IMR-90 (cell line): Measurements from ENCODE around the gene HTT-AS. TPM values are rescaled to one million over a fixed set of nuclear protein-coding genes. Genes with fewer than 3 reads are reported as not detected.
A peak's percentile ranks its signal among the peaks of the same experiment; 100 is the strongest.

Source experiments
- ATAC-seq: fragments of 200-7000 bp; cut with Tn5 transposase; 2 replicates; pipeline ENCODE4 v1.9.1; 2020; ENCODE audit warnings: low read depth, mild to moderate bottlenecking, moderate library complexity
- Bru-seq: library from RNA; stranded (reverse); fragments of 400-500 nt; gene quantifications from one replicate; lab custom pipeline; 2021; lab: Mats Ljungman, UMichigan
- BruChase-seq, 2 experiments: library from RNA; stranded (reverse); fragments of 400-500 nt; gene quantifications; one replicate each; lab custom pipeline; 2021; lab: Mats Ljungman, UMichigan
- BruUV-seq: library from RNA; stranded (reverse); fragments of 400-500 nt; replicated peaks from 2 replicates; lab custom pipeline; 2021; lab: Mats Ljungman, UMichigan
- CTCF ChIA-PET: fragments of 300-600 bp; formaldehyde crosslinking; extraction: SDS; loops from one replicate; lab custom pipeline; 2021; ENCODE audit warnings: antibody characterized with exemption; lab: Yijun Ruan, JAX
- POLR2A ChIA-PET: fragments of 300-600 bp; sonication (Branson Sonifier 250); formaldehyde crosslinking; loops from one replicate; lab custom pipeline; 2022; ENCODE audit warnings: antibody characterized with exemption; ENCODE audit not compliant: unreplicated experiment; lab: Charles Lee
- DNase-seq: peaks from one replicate; pipeline ENCODE4 v3.0.0; 2013
- H2AFZ ChIP-seq: replicated peaks from 2 replicates; pipeline ENCODE3; 2013; ENCODE audit warnings: low read length, mild to moderate bottlenecking; ENCODE audit not compliant: poor library complexity
- H2AK5ac ChIP-seq: 2 replicates; pipeline ENCODE4 v1.6.1; 2013; ENCODE audit warnings: low read depth, low read length, inconsistent platforms
- H2AK9ac ChIP-seq: replicated peaks from 2 replicates; pipeline ENCODE3; 2013; ENCODE audit warnings: mild to moderate bottlenecking, low read depth, low read length, moderate library complexity; ENCODE audit not compliant: poor library complexity
- H2BK120ac ChIP-seq: 2 replicates; pipeline ENCODE4 v1.6.1; 2013; ENCODE audit warnings: low read depth, low read length, inconsistent platforms
- H2BK15ac ChIP-seq: 3 replicates; pipeline ENCODE4 v1.6.1; 2013; ENCODE audit warnings: low read depth, low read length, inconsistent platforms
- H2BK20ac ChIP-seq: 2 replicates; pipeline ENCODE4 v1.6.1; 2013; ENCODE audit warnings: low read depth, mild to moderate bottlenecking, inconsistent platforms, low read length, moderate library complexity
- H2BK5ac ChIP-seq: 2 replicates; pipeline ENCODE4 v1.6.1; 2013; ENCODE audit warnings: mild to moderate bottlenecking, low read depth, low read length, inconsistent platforms; ENCODE audit not compliant: poor library complexity, severe bottlenecking
- H3K14ac ChIP-seq: replicated peaks from 2 replicates; pipeline ENCODE4 v1.6.1; 2013; ENCODE audit warnings: low read depth, low read length, inconsistent platforms
- H3K18ac ChIP-seq: 2 replicates; pipeline ENCODE4 v1.6.1; 2013; ENCODE audit warnings: low read depth, low read length, control low read depth
- H3K23ac ChIP-seq: 2 replicates; pipeline ENCODE4 v1.6.1; 2013; ENCODE audit warnings: low read depth, low read length, inconsistent platforms
- H3K27ac ChIP-seq: 2 replicates; pipeline ENCODE4 v1.5.1; 2013; ENCODE audit warnings: mild to moderate bottlenecking, control low read depth, low read length; ENCODE audit not compliant: insufficient read depth
- H3K27me3 ChIP-seq: 2 replicates; pipeline ENCODE4 v1.6.1; 2013; ENCODE audit warnings: low read length; ENCODE audit not compliant: control insufficient read depth, insufficient read depth
- H3K36me3 ChIP-seq: 2 replicates; pipeline ENCODE4 v1.6.1; 2013; ENCODE audit warnings: low read length, mixed read lengths; ENCODE audit not compliant: control insufficient read depth, insufficient read depth
- H3K4ac ChIP-seq: 2 replicates; pipeline ENCODE4 v1.6.1; 2013; ENCODE audit warnings: low read depth, low read length, inconsistent platforms
- H3K4me1 ChIP-seq: 2 replicates; pipeline ENCODE4 v1.6.1; 2013; ENCODE audit warnings: low read length, mixed read lengths; ENCODE audit not compliant: control insufficient read depth, insufficient read depth
- H3K4me2 ChIP-seq: 2 replicates; pipeline ENCODE4 v1.6.1; 2013; ENCODE audit warnings: low read depth, mild to moderate bottlenecking, control low read depth, low read length, moderate library complexity
- H3K4me3 ChIP-seq: 2 replicates; pipeline ENCODE4 v1.5.1; 2013; ENCODE audit warnings: low read depth, mild to moderate bottlenecking, control low read depth, low read length, moderate library complexity; ENCODE audit not compliant: insufficient read depth
- H3K56ac ChIP-seq: 2 replicates; pipeline ENCODE4 v1.6.1; 2013; ENCODE audit warnings: low read length, inconsistent platforms; ENCODE audit not compliant: insufficient read depth; ENCODE audit errors: extremely low read depth
- H3K79me1 ChIP-seq, 2 experiments: 2 replicates each; pipeline ENCODE4 v1.6.1; 2013; ENCODE audit warnings: low read length in 2 of 2, inconsistent platforms in 1 of 2, low read depth in 1 of 2
- H3K9ac ChIP-seq: 2 replicates; pipeline ENCODE4 v1.6.1; 2013; ENCODE audit warnings: low read depth, low read length, control low read depth
- H3K9me1 ChIP-seq: 2 replicates; pipeline ENCODE4 v1.6.1; 2013; ENCODE audit warnings: low read length, inconsistent platforms; ENCODE audit not compliant: insufficient read depth
- H3K9me3 ChIP-seq: 2 replicates; pipeline ENCODE4 v1.6.1; 2013; ENCODE audit warnings: low read length; ENCODE audit not compliant: control insufficient read depth, insufficient read depth
- H4K20me1 ChIP-seq: 2 replicates; pipeline ENCODE4 v1.6.1; 2013; ENCODE audit warnings: low read length, inconsistent platforms; ENCODE audit not compliant: insufficient read depth
- H4K5ac ChIP-seq: 2 replicates; pipeline ENCODE4 v1.6.1; 2013; ENCODE audit warnings: mild to moderate bottlenecking, low read depth, low read length, control low read depth
- H4K8ac ChIP-seq, 2 experiments: 2 replicates each; pipeline ENCODE4 v1.6.1; 2013; ENCODE audit warnings: low read depth in 2 of 2, low read length in 2 of 2, control low read depth in 1 of 2, inconsistent platforms in 1 of 2
- H4K91ac ChIP-seq: 2 replicates; pipeline ENCODE4 v1.6.1; 2013; ENCODE audit warnings: low read depth, low read length, inconsistent platforms; ENCODE audit not compliant: insufficient read depth
- CEBPB ChIP-seq: IDR thresholded peaks from 2 replicates; pipeline ENCODE4 v1.6.1; 2012; ENCODE audit warnings: low read depth, low read length, improper control_type of control experiment
- CHD1 ChIP-seq: IDR thresholded peaks from 2 replicates; pipeline ENCODE4 v1.6.1; 2012; ENCODE audit warnings: low read depth, low read length, improper control_type of control experiment
- FOS ChIP-seq: fragments of 150-350 bp; IDR thresholded peaks from 2 replicates; pipeline ENCODE4 v1.6.1; 2016; ENCODE audit warnings: low read depth, low read length
- MAFK ChIP-seq: IDR thresholded peaks from 2 replicates; pipeline ENCODE4 v1.6.1; 2012; ENCODE audit warnings: low read depth, low read length, improper control_type of control experiment
- MAZ ChIP-seq: IDR thresholded peaks from 2 replicates; pipeline ENCODE4 v1.6.1; 2012; ENCODE audit warnings: low read depth, mild to moderate bottlenecking, low read length, improper control_type of control experiment, moderate library complexity, borderline replicate concordance
- MXI1 ChIP-seq: IDR thresholded peaks from 2 replicates; pipeline ENCODE4 v1.6.1; 2012; ENCODE audit warnings: low read depth, mild to moderate bottlenecking, low read length, moderate library complexity, borderline replicate concordance
- POLR2A ChIP-seq: IDR thresholded peaks from 2 replicates; pipeline ENCODE4 v1.6.1; 2012; ENCODE audit warnings: mild to moderate bottlenecking, low read depth, low read length
- RAD21 ChIP-seq: IDR thresholded peaks from 2 replicates; pipeline ENCODE4 v1.6.1; 2012; ENCODE audit warnings: low read length, improper control_type of control experiment
- RFX5 ChIP-seq: IDR thresholded peaks from 2 replicates; pipeline ENCODE4 v1.8.0; 2012; ENCODE audit warnings: low read depth, mild to moderate bottlenecking, low read length, moderate library complexity
- WGBS, 2 experiments: methylation state at CpG; one replicate each; pipeline versions ENCODE4 v1.1.5 to v1.1.7; 2013; ENCODE audit warnings: missing lambda C conversion rate in 2 of 2; ENCODE audit not compliant: insufficient read length in 1 of 2; ENCODE audit errors: extremely low coverage in 2 of 2; 5-methylcytosine and 5-hydroxymethylcytosine counted together
- dilution Hi-C: fragments of 300-500 bp; cut with HindIII; formaldehyde crosslinking; loops from one replicate; pipeline ENCODE4 v1.14.3; 2018; ENCODE audit warnings: low sequenced_read_pairs; ENCODE audit not compliant: unreplicated experiment
- in situ Hi-C: fragments of 300-500 bp; cut with MboI; formaldehyde crosslinking; loops from 3 replicates; pipeline ENCODE4 v1.14.3; 2019; ENCODE audit warnings: low sequenced_read_pairs, inconsistent platforms, mixed read lengths
- intact Hi-C: fragments of 100-400 bp; cut with micrococcal nuclease; formaldehyde crosslinking; loops from 2 replicates; pipeline ENCODE4 v1.10.0; 2022
- long read RNA-seq: library from polyadenylated mRNA; unstranded; transcript quantifications from one replicate; pipeline ENCODE4 v2.0.0, GENCODE V29; 2021; ENCODE audit not compliant: unreplicated experiment
- polyA plus RNA-seq, 3 experiments: library from polyadenylated mRNA; depleted of rRNA; stranded (reverse); fragments of >200 nt; gene quantifications; 2 replicates each; pipeline ENCODE4 v1.2.3, GENCODE V29; 2012; ENCODE audit warnings: low replicate concordance in 1 of 3
- total RNA-seq: library from RNA; depleted of rRNA; stranded (reverse); fragments of >200 nt; gene quantifications from 2 replicates; pipeline ENCODE4 v1.2.3, GENCODE V29; 2012; rRNA removed
- TF ChIP-seq, protein P1 (sequence below): conservative IDR thresholded peaks from 2 replicates; pipeline ENCODE4 v1.5.1; 2012; ENCODE audit warnings: mild to moderate bottlenecking, low read depth, low read length, improper control_type of control experiment

HTT-AS gene
- total RNA-seq = not detected in 2 replicates
- polyA plus RNA-seq (2012; rRNA removed) = not detected in 2 replicates
- not detected in 2 replicates for polyA plus RNA-seq (2012; cell fraction: cytosol; rRNA removed)
- polyA plus RNA-seq (2012; cell fraction: nucleus; rRNA removed; ENCODE audit: low replicate concordance) = not detected in 2 replicates
- percentile 26 among the genes with signal in this experiment for Bru-seq, nascent RNA
- percentile 26 among the genes with signal in this experiment for BruChase-seq, experiment 1, labeled RNA remaining after a 6-hour chase
- percentile 21 among the genes with signal in this experiment for BruChase-seq, experiment 2, labeled RNA remaining after a 2-hour chase
- long read RNA-seq = 0 reads

- H2BK15ac ChIP-seq = peak within 1 kb of the TSS; percentile 96; the same call in 1 of the 3 replicates
- peaks cover 2 to 28% of the 10 kb centered on the region in 2 experiments; a peak in 3 of 4 replicates for H3K79me1 ChIP-seq
- H3K4ac ChIP-seq = peak within 1 kb of the TSS; percentile 93
- dilution Hi-C loops (no loop called here), intact Hi-C loops (no loop called here), in situ Hi-C loops (no loop called here)
- peak within 1 kb of the TSS; percentile 96 for H3K14ac ChIP-seq
- WGBS, 2 experiments = 0% methylated on average over 29 of the region's 81 CpGs; no CpG with 5 or more reads in 1 of the 2 experiments
- H3K36me3 ChIP-seq = no peaks in the 10 kb centered on the region
- H3K4me2 ChIP-seq = peak within 1 kb of the TSS; percentile 100
- H2BK20ac ChIP-seq = peak within 1 kb of the TSS; percentile 26; the same call in 1 of the 2 replicates
- peak; percentile 91 for DNase-seq
- peak within 1 kb of the TSS; percentile 97 for H3K4me3 ChIP-seq
- peak within 1 kb of the TSS; percentile 87 for H3K18ac ChIP-seq
- peaks cover 9% of the 10 kb centered on the region for H3K9me1 ChIP-seq
- H2AK9ac ChIP-seq = peak within 1 kb of the TSS; percentile 87
- no TSS peak for BruUV-seq
- peak within 1 kb of the TSS; percentile 96 for H2BK120ac ChIP-seq
- H4K91ac ChIP-seq = peak within 1 kb of the TSS; percentile 92
- peak within 1 kb of the TSS; percentile 90 for H3K23ac ChIP-seq
- POLR2A ChIA-PET = no interaction called here
- peak within 1 kb of the TSS; percentile 63 for H2AK5ac ChIP-seq
- H4K5ac ChIP-seq = peak within 1 kb of the TSS; percentile 85
- CTCF ChIA-PET = no interaction called here
- H3K27me3 ChIP-seq = no peaks in the 10 kb centered on the region; the same call in 1 of the 2 replicates
- H3K27ac ChIP-seq = peak within 1 kb of the TSS; percentile 98
- H2AFZ ChIP-seq = peak within 1 kb of the TSS; percentile 100
- H4K20me1 ChIP-seq = peaks cover 36% of the 10 kb centered on the region
- peak within 1 kb of the TSS in 1 of 2 experiments; percentile 93; a peak in 1 of 4 replicates for H4K8ac ChIP-seq
- H3K56ac ChIP-seq = peak within 1 kb of the TSS; percentile 52; the same call in 1 of the 2 replicates
- peaks cover 4% of the 10 kb centered on the region; the same call in 1 of the 2 replicates for H3K4me1 ChIP-seq
- TF ChIP-seq CEBPB (no peak), RFX5 (no peak), POLR2A (0 out of 2 replicates have a peak, but pooled peaks have one; percentile 38), CHD1 (no peak), MAZ (peak; percentile 83; the same call in 1 of the 2 replicates), RAD21 (no peak), MAFK (no peak), FOS (no peak), MXI1 (peak; percentile 67; the same call in 1 of the 2 replicates)
- TF ChIP-seq, protein P1, sequence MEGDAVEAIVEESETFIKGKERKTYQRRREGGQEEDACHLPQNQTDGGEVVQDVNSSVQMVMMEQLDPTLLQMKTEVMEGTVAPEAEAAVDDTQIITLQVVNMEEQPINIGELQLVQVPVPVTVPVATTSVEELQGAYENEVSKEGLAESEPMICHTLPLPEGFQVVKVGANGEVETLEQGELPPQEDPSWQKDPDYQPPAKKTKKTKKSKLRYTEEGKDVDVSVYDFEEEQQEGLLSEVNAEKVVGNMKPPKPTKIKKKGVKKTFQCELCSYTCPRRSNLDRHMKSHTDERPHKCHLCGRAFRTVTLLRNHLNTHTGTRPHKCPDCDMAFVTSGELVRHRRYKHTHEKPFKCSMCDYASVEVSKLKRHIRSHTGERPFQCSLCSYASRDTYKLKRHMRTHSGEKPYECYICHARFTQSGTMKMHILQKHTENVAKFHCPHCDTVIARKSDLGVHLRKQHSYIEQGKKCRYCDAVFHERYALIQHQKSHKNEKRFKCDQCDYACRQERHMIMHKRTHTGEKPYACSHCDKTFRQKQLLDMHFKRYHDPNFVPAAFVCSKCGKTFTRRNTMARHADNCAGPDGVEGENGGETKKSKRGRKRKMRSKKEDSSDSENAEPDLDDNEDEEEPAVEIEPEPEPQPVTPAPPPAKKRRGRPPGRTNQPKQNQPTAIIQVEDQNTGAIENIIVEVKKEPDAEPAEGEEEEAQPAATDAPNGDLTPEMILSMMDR = 0 out of 2 replicates have a peak, but pooled peaks have one; percentile 7
- no peaks in the 10 kb centered on the region for H3K9me3 ChIP-seq
- peak within 1 kb of the TSS; percentile 91 for H3K9ac ChIP-seq
- peak; percentile 91 for ATAC-seq
- peak within 1 kb of the TSS; percentile 99 for H2BK5ac ChIP-seq
These were observed at the start of gene HTT-AS, which contains the start of gene HTT for GRCh38 chr4:3074078-3074845. TSS of gene HTT-AS (minus strand) at chr4:3074538. TSS of gene HTT (plus strand) at chr4:3074681. CDS start at chr4:3074826, 145 bp downstream.
